ENCODE results near the gene NOSIP. TPM values are rescaled to one million over a fixed set of nuclear protein-coding genes. Genes with fewer than 3 reads are reported as not detected.
A peak's percentile ranks its signal among the peaks of the same experiment; 100 is the strongest.

Gene NOSIP
- total and polyA plus RNA-seq, 10 of the 15 experiments (the other 5 are each of a cell fraction or from before 2014, with no cell fraction given), result 7.2 to 85.5 (median 48.4) TPM

DNA sequence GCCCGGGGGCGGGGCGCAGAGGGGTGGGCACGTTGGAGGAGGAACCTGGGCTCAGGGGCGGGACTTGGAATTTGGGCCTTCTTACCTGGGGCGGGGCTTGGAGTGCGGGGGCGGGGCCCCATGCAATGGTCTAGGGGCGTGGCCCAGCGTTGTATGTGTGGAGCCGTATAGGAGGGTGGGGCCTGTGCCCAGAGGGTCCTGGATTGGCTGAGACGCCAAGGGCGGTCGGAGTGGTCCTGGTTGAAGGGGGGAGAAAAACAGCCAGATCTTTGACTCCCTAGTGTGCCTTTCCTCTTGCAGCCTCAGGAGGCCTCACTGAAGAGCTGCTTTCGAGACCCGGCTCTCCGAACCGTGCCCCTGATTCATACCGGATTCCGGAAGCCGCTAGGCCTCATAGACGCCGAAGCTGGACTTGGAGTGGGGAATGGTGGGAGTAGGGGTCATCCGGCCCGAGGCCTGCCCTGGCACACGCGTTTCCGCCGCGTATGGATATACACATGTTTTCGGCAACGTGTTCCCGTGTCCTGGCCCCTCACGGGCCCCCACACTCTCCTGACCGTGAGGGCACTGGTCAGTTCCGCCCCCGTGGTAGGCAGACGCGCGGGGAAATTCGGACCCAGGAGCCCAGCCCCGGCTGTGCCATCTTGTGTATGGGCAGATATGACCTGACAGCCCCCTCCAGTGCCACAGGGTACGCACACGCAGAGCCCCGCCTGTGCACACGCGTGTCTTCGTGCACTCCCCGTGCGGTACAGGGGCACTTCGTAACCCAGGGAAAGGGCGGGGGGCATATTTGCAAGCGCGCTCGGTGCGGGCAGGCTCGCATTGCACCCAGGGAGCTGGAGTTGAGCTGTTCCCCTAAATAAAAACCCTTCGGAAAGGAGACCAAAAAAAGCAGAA is 10.0 kb upstream of the NOSIP start (continued):
- TF ChIP-seq BACH1 (IDR thresholded peaks at IDR 0.05; ENCODE audit: borderline replicate concordance) (no peak; the same call in 1 of the 2 replicates), MLLT1 (IDR thresholded peaks at IDR 0.05) (0 out of 2 replicates have a peak, but pooled peaks have one; percentile 66), MTA2 (IDR thresholded peaks at IDR 0.05; ENCODE audit: low read depth) (no peak), SREBF2 (IDR thresholded peaks at IDR 0.05; ENCODE audit: low read length) (no peak), NR2C2 (IDR thresholded peaks at IDR 0.05; ENCODE audit: borderline replicate concordance, control insufficient read depth, insufficient read length, low read depth) (no peak), ATF2 (IDR thresholded peaks at IDR 0.05; ENCODE audit: low read length) (no peak), RB1 (IDR thresholded peaks at IDR 0.05; ENCODE audit: borderline replicate concordance) (0 out of 2 replicates have a peak, but pooled peaks have one; percentile 40), RELB (IDR thresholded peaks at IDR 0.05; ENCODE audit: low read depth) (no peak), HDGF (IDR thresholded peaks at IDR 0.05) (peak; percentile 48; the same call in 1 of the 2 replicates), PML (IDR thresholded peaks at IDR 0.05; ENCODE audit: low read length) (0 out of 2 replicates have a peak, but pooled peaks have one; percentile 53), ZNF207 (IDR thresholded peaks at IDR 0.05; ENCODE audit: borderline replicate concordance) (peak; percentile 63; the same call in 1 of the 2 replicates), BRCA1 (IDR thresholded peaks at IDR 0.05; ENCODE audit: low read depth, low read length) (no peak), E2F8 (IDR thresholded peaks at IDR 0.05; ENCODE audit: low read depth, partially characterized antibody) (no peak), EED (IDR thresholded peaks at IDR 0.05; ENCODE audit: low read depth) (0 out of 2 replicates have a peak, but pooled peaks have one; percentile 34), YY1 (IDR thresholded peaks at IDR 0.05; ENCODE audit: low read depth, low read length) (0 out of 2 replicates have a peak, but pooled peaks have one; percentile 24), MXI1 (IDR thresholded peaks at IDR 0.05; ENCODE audit: low read depth, low read length) (no peak), RCOR1 (conservative IDR thresholded peaks at IDR 0.05; ENCODE audit: low read depth, low read length) (no peak), CHD2 (IDR thresholded peaks at IDR 0.05; ENCODE audit: borderline replicate concordance, low read depth, low read length) (no peak), SP1 (IDR thresholded peaks at IDR 0.05; ENCODE audit: low read depth, low read length) (peak; percentile 37), STAT1 (conservative IDR thresholded peaks at IDR 0.05) (no peak)
- TF ChIP-seq, protein P1, sequence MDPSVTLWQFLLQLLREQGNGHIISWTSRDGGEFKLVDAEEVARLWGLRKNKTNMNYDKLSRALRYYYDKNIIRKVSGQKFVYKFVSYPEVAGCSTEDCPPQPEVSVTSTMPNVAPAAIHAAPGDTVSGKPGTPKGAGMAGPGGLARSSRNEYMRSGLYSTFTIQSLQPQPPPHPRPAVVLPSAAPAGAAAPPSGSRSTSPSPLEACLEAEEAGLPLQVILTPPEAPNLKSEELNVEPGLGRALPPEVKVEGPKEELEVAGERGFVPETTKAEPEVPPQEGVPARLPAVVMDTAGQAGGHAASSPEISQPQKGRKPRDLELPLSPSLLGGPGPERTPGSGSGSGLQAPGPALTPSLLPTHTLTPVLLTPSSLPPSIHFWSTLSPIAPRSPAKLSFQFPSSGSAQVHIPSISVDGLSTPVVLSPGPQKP (IDR thresholded peaks at IDR 0.05; ENCODE audit: low read depth, low read length), result no peak

All from GM12878 (cell line).